Fibroblast of lung (primary cell): Measurements from ENCODE around the gene RETSAT. TPM values are rescaled to one million over a fixed set of nuclear protein-coding genes. Genes with fewer than 3 reads are reported as not detected.
"Not testable (repeated sequence)": the region's sequence is repeated elsewhere in the genome, so short reads cannot be mapped to it uniquely, and the experiment has no call there.

ENCODE experiments used
- DNase-seq, 2 donors: peaks; one replicate each; pipeline versions ENCODE4 v3.0.0 to v3.0.0-alpha.2; 2010; ENCODE audit warnings: low read depth in 2 of 2
- H2AFZ ChIP-seq: 2 replicates; pipeline ENCODE4 v1.5.1; 2012; ENCODE audit warnings: low read length, control low read depth, inconsistent platforms
- H3K27ac ChIP-seq: 2 replicates; pipeline ENCODE4 v1.5.1; 2011; ENCODE audit warnings: low read length, control low read depth; ENCODE audit not compliant: insufficient read depth
- H3K27me3 ChIP-seq: 2 replicates; pipeline ENCODE4 v1.5.1; 2011; ENCODE audit warnings: mild to moderate bottlenecking, low read length; ENCODE audit not compliant: control insufficient read depth, insufficient read depth
- H3K36me3 ChIP-seq: 2 replicates; pipeline ENCODE4 v1.5.1; 2011; ENCODE audit warnings: low read length; ENCODE audit not compliant: control insufficient read depth, insufficient read depth
- H3K4me1 ChIP-seq: 2 replicates; pipeline ENCODE4 v1.5.1; 2011; ENCODE audit warnings: low read length; ENCODE audit not compliant: control insufficient read depth, insufficient read depth; ENCODE audit errors: extremely low read depth
- H3K4me2 ChIP-seq: 2 replicates; pipeline ENCODE4 v1.5.1; 2011; ENCODE audit warnings: low read length, control low read depth; ENCODE audit not compliant: insufficient read depth; ENCODE audit errors: extremely low read depth
- H3K4me3 ChIP-seq, 4 experiments: fragments of 200-600 bp in 1 of 4; sonication (generic) in 1 of 4; replicated peaks in 1 of 4; 2 replicates each; pipeline ENCODE4 v1.5.1; 2011 to 2016; ENCODE audit warnings: low read length in 4 of 4, low read depth in 3 of 4, mild to moderate bottlenecking in 3 of 4, control low read depth in 2 of 4, inconsistent platforms in 1 of 4, mixed read lengths in 1 of 4; ENCODE audit not compliant: insufficient read depth in 1 of 4; ENCODE audit errors: control extremely low read depth in 1 of 4
- H3K79me2 ChIP-seq: 2 replicates; pipeline ENCODE4 v1.5.1; 2012; ENCODE audit warnings: mild to moderate bottlenecking, low read length, inconsistent platforms; ENCODE audit not compliant: control insufficient read depth, insufficient read depth
- H3K9ac ChIP-seq: 2 replicates; pipeline ENCODE4 v1.5.1; 2011; ENCODE audit warnings: mild to moderate bottlenecking, low read length, control low read depth; ENCODE audit not compliant: insufficient read depth
- H3K9me3 ChIP-seq: 2 replicates; pipeline ENCODE4 v1.5.1; 2012; ENCODE audit warnings: low read depth, low read length; ENCODE audit not compliant: control insufficient read depth, insufficient read depth
- H4K20me1 ChIP-seq: 2 replicates; pipeline ENCODE4 v1.5.1; 2011; ENCODE audit warnings: low read length; ENCODE audit not compliant: control insufficient read depth, insufficient read depth; ENCODE audit errors: extremely low read depth
- EZH2 ChIP-seq: IDR thresholded peaks from 2 replicates; pipeline ENCODE4 v1.5.1; 2012; ENCODE audit warnings: low read length, control low read depth, mild to moderate bottlenecking; ENCODE audit errors: missing control alignments
- polyA plus RNA-seq, 2 donors: library from polyadenylated mRNA; depleted of rRNA in 1 of 2; stranded (reverse) in 1 of 2; unstranded in 1 of 2; fragments of >200 nt; gene quantifications; 2 replicates each; pipeline ENCODE4 v1.2.1, GENCODE V29; 2011 to 2012; ENCODE audit warnings: missing spikeins in 1 of 2
- total RNA-seq: library from RNA; depleted of rRNA; stranded (reverse); fragments of >200 nt; gene quantifications from 2 replicates; pipeline ENCODE4 v1.2.1, GENCODE V29; 2014
- TF ChIP-seq, protein P1 (sequence below), 2 donors: IDR thresholded peaks in 1 of 2; conservative IDR thresholded peaks in 1 of 2; 1 replicate in 1 of 2; 2 replicates in 1 of 2; pipeline ENCODE4 v1.5.1; 2011 to 2012; ENCODE audit warnings: low read length in 2 of 2, control low read depth in 1 of 2, inconsistent platforms in 1 of 2, low read depth in 1 of 2, mild to moderate bottlenecking in 1 of 2

RETSAT gene
- total and polyA plus RNA-seq, 2 donors (not counting 1 experiment from before 2014, with no cell fraction given), result 38.6 to 87.0 TPM

DNA sequence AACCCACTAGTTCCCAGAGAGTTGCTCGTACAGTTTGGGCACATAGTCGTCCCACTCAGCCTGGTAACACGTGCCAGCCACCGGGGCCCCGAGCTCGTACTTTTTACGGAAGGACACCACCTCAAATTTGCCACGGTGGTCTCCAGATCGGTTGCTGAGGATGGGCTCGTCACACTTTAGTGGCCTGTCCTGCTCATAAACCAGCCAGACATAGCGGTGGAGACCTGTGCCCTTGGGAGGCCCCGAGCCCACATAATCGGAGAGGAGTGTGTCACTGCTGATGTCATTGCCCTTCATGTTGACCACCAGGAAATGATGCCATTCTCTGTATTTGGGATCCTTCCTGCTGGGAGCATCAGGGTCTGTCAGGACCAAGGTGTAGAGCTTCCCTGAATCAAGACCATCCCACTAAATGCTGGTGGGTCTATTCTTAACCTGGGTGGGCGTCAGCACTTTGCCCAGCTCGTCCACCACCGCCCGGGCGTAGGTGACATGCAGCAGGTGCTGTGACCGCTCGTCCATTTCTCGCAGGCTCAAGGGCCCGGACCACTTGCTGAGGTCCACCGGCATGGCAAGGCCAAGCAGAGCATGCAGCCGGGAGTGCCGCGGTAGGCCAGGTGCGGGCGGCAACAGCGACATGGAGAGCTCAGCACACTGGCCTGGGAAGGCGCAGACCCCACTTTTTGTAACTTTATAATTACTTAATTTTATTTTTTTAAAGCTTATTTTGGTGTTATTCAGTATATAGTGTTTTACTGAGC, 12.9 kb downstream of the RETSAT start:
- Histone ChIP-seq H3K36me3 (peaks cover 8% of the 10 kb centered on the region), H3K9me3 (no peaks in the 10 kb centered on the region), H3K9ac (no peak overlapping the region), H4K20me1 (no peaks in the 10 kb centered on the region), H2AFZ (no peak overlapping the region), H3K4me1 (no peaks in the 10 kb centered on the region), H3K27ac (no peak overlapping the region), H3K4me2 (no peak overlapping the region), H3K79me2 (no peaks in the 10 kb centered on the region), H3K4me3 (no peak overlapping the region), H3K27me3 (peaks cover 6% of the 10 kb centered on the region)
- no peak for DNase-seq
- TF ChIP-seq EZH2, result no peak
- TF ChIP-seq, protein P1, sequence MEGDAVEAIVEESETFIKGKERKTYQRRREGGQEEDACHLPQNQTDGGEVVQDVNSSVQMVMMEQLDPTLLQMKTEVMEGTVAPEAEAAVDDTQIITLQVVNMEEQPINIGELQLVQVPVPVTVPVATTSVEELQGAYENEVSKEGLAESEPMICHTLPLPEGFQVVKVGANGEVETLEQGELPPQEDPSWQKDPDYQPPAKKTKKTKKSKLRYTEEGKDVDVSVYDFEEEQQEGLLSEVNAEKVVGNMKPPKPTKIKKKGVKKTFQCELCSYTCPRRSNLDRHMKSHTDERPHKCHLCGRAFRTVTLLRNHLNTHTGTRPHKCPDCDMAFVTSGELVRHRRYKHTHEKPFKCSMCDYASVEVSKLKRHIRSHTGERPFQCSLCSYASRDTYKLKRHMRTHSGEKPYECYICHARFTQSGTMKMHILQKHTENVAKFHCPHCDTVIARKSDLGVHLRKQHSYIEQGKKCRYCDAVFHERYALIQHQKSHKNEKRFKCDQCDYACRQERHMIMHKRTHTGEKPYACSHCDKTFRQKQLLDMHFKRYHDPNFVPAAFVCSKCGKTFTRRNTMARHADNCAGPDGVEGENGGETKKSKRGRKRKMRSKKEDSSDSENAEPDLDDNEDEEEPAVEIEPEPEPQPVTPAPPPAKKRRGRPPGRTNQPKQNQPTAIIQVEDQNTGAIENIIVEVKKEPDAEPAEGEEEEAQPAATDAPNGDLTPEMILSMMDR (conservative IDR thresholded peaks at IDR 0.05 in 1 of 2, IDR thresholded peaks at IDR 0.05 in 1 of 2; ENCODE audit: low read depth in 1 of 2, low read length in 2 of 2), result no peak

DNA sequence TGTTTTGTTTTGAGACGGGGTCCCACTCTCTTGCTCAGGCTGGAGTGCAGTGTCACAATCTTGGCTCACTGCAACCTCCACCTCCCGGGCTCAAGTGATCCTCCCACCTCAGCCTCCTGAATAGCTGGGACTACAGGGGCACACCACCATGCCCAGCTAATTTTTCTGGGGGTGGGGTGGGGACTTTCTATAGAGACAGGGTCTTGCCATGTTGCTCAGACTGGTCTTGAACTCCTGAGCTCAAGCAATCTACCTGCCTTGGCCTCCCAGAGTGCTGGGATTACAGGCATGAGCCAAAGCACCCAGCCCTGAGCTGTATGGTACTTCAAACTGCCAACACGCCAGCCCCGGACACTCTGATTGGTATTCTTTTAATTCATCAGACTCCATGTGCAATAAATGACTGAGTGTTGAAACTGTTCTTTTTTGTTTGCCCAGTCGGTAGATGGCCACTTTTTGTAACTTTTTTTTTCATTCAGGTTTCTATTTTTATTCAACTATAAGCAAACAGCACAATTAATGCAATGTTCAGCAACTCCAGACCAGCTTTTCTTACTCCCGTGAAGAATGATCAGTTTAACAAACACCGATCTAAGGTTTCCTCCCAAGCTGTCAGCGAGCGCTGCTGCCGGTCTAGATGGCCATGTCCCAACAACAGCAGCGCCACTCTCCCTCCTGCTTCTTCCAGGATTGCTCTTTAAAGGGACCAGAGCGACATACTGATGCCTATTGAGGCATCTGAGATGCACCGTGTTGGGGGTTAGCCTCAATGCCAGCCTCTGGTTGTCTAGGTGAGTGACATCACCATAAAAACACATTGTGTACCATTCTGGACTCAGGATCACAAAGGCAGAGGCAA, 14.1 kb downstream of the RETSAT start:
- no peaks in the 10 kb centered on the region for H3K9me3 ChIP-seq
- no peaks in the 10 kb centered on the region for H3K4me1 ChIP-seq
- DNase-seq, result no peak
- H3K9ac ChIP-seq, result no peak overlapping the region
- no peaks in the 10 kb centered on the region for H3K79me2 ChIP-seq
- H3K27ac ChIP-seq, result no peak overlapping the region
- no peaks in the 10 kb centered on the region for H4K20me1 ChIP-seq
- peak overlapping the region in 1 of 4 experiments; percentile 1 for H3K4me3 ChIP-seq
- TF ChIP-seq, protein P1 (conservative IDR thresholded peaks at IDR 0.05 in 1 of 2, IDR thresholded peaks at IDR 0.05 in 1 of 2; ENCODE audit: low read depth in 1 of 2, low read length in 2 of 2), result no peak
- TF ChIP-seq EZH2, result no peak
- peaks cover 5% of the 10 kb centered on the region for H3K36me3 ChIP-seq
- peak overlapping the region; percentile 3 for H3K4me2 ChIP-seq
- H3K27me3 ChIP-seq, result peaks cover 6% of the 10 kb centered on the region
- no peak overlapping the region for H2AFZ ChIP-seq

DNA sequence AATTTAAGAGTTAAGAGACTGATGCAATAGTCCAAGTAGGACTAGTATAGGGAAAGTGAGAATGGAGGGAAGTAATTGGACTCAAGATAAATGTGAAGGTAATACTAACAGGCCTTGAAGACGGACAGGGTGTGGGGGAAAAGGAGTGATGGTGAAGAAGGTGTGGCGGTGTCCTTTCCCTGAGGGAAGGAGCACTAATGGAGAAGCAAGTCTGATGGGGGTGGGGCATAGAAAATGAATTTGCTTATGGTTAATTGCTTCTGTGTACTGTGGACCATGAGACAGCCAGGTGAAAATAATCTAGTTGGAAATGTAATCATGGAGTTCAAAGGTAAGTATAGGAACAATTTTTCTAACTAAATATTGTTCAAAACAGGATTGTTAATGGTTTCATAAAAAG, 19.4 kb downstream of the RETSAT start:
- Histone ChIP-seq H3K4me3 (no peak overlapping the region), H3K27ac (no peak overlapping the region)
- TF ChIP-seq, protein P1 (conservative IDR thresholded peaks at IDR 0.05 in 1 of 2, IDR thresholded peaks at IDR 0.05 in 1 of 2; ENCODE audit: low read depth in 1 of 2, low read length in 2 of 2), result no peak
- TF ChIP-seq EZH2, result no peak

DNA sequence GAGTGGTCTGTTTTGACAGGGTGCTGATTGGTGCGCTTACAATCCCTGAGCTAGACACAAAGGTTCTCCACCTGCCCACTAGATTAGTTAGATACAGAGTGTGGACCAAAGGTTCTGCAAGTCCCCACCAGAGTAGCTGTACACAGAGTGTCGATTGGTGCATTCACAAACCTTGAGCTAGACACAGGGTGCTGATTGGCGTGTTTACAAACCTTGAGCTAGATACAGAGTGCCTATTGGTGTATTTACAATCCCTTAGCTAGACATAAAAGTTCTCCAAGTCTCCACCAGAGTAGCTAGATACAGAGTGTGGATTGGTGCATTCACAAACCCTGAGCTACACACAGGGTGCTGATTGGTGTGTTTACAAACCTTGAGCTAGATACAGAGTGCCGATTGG, 20.5 kb downstream of the RETSAT start:
- H3K9me3 ChIP-seq, H3K4me1 ChIP-seq, H4K20me1 ChIP-seq, H3K36me3 ChIP-seq, H3K79me2 ChIP-seq, H3K4me3 ChIP-seq, H3K9ac ChIP-seq, H3K27ac ChIP-seq, H2AFZ ChIP-seq, DNase-seq, H3K4me2 ChIP-seq, H3K27me3 ChIP-seq: not testable (repeated sequence)

More for the DNA sequence above, 19.4 kb downstream of the RETSAT start:
- no peaks in the 10 kb centered on the region for H3K9me3 ChIP-seq
- no peak for DNase-seq
- no peaks in the 10 kb centered on the region for H3K79me2 ChIP-seq
- no peak overlapping the region for H3K9ac ChIP-seq
- H4K20me1 ChIP-seq, result no peaks in the 10 kb centered on the region
- no peak overlapping the region for H3K4me2 ChIP-seq
- H3K36me3 ChIP-seq, result no peaks in the 10 kb centered on the region
- no peak overlapping the region for H2AFZ ChIP-seq
- peaks cover 6% of the 10 kb centered on the region for H3K27me3 ChIP-seq
- no peaks in the 10 kb centered on the region for H3K4me1 ChIP-seq
